Effector memory CD8-positive, alpha-beta T cell (primary cell): ENCODE measurements around the gene USP47.

Experiments
- ATAC-seq: fragments of 150-1000 bp; cut with Tn5 transposase; replicated peaks from 2 replicates; pipeline ENCODE4 v1.10.0; 2021; ENCODE audit warnings: mild to moderate bottlenecking, moderate library complexity
- DNase-seq, 3 experiments: peaks; one replicate each; pipeline ENCODE4 v3.0.0; 2021
- H3K27ac Mint-ChIP-seq, 2 donors: one replicate each; pipeline ENCODE4 v1.8.0; 2022; ENCODE audit warnings: mild to moderate bottlenecking in 2 of 2, mixed read lengths in 2 of 2, moderate library complexity in 2 of 2
- H3K27me3 Mint-ChIP-seq, 2 donors: one replicate each; pipeline ENCODE4 v1.8.0; 2022; ENCODE audit warnings: mixed read lengths in 2 of 2
- H3K36me3 Mint-ChIP-seq: one replicate; pipeline ENCODE4 v1.8.0; 2022; ENCODE audit warnings: mild to moderate bottlenecking, moderate library complexity, mixed read lengths; ENCODE audit not compliant: insufficient read depth
- H3K4me1 Mint-ChIP-seq, 2 donors: one replicate each; pipeline ENCODE4 v1.8.0; 2022; ENCODE audit warnings: low read depth in 2 of 2, mixed read lengths in 2 of 2
- H3K4me3 Mint-ChIP-seq, 2 donors: one replicate each; pipeline ENCODE4 v1.8.0; 2022; ENCODE audit warnings: mild to moderate bottlenecking in 2 of 2, mixed read lengths in 2 of 2, moderate library complexity in 2 of 2
- H3K9me3 Mint-ChIP-seq, 2 donors: one replicate each; pipeline ENCODE4 v1.8.0; 2022; ENCODE audit warnings: mixed read lengths in 2 of 2
- total RNA-seq, 9 experiments: gene quantifications; one replicate each; lab custom pipeline; 2026; lab: John Stamatoyannopoulos, UW

USP47 gene
- total RNA-seq, result 178 to 263 (median 220) reads per million in 9 experiments

GRCh38 chr11:11841723-11842420 is at the start of gene USP47:
Gene USP47 (plus strand): TSS chr11:11841972. CDS start chr11:11842186, 214 bp downstream.
- DNase-seq, result peak; percentile 95 to 96 (median 95)
- Mint-ChIP-seq H3K4me3 (no peak within 1 kb of the TSS), H3K36me3 (peaks cover 8% of the 10 kb centered on the region), H3K4me1 (peaks cover 18 to 24% of the 10 kb centered on the region in 2 donors), H3K27ac (no peak within 1 kb of the TSS), H3K27me3 (peaks cover 12 to 18% of the 10 kb centered on the region in 2 donors), H3K9me3 (no peaks in the 10 kb centered on the region)
- ATAC-seq, result peak; percentile 87

GRCh38 chr11:11793073-11793472 is 48.7 kb upstream of the USP47 start:
- Mint-ChIP-seq H3K4me3 (no peak overlapping the region), H3K27me3 (peaks cover 24 to 32% of the 10 kb centered on the region in 2 donors), H3K27ac (no peak overlapping the region), H3K36me3 (no peaks in the 10 kb centered on the region), H3K9me3 (no peaks in the 10 kb centered on the region), H3K4me1 (no peaks in the 10 kb centered on the region)
- ATAC-seq (no peak), DNase-seq (no peak)

DNA sequence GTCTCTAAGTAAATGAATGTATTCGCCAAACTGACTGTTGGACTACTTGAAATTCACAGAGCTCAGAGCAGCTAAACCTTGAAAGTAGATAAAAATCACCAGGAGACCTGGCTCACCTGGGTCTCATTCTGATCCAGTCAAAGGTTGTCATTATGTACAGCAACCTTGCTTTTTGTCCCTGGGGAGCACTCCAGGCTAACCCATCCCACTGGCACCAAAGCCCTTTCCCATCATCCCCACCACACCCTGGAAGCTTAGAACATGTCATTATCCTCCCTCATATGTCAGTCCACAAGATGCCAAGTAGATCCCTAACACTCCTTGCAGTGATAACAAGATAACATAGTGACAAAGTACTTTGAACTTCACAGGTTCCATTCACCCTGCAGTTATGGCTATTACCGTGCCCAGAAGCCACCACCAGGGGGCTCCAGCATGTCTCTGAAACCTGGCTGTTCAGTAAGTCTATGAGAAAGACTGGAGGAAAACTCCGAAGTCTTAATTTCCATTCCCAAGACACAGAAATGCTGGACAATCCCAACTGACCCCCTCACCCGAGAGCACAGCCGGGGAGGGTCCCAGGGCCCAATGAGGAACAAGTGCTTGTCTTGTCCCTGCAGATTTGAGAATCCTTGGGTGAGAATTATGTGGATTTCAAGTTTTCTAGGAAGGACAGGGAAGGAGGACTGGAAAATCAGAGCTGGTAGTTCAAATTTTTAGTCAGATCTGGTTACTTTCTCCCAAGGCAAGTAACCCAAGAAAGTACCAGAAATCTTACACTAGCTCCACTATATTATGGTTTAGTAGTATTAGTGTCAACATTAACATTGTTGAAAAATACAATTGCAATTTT is 43.0 kb upstream of the USP47 start:
- H3K9me3 Mint-ChIP-seq, result no peaks in the 10 kb centered on the region

DNA sequence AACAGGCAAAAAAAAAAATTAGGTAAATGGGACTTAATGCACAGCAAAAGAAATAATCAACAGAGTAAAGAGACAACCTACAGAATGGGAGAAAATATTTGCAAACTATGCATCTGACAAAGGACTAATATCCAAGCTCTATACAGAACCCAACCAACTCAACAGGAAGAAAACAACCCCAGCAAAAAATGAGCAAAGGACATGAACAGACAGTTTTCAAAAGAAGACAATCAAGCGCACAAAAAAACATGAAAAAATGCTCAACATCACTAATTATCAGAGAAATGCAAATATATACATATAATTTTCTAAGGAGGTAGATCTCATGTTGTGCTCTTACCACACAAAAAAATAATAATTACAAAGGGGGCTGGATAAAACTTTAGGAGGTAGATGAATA is 36.5 kb upstream of the USP47 start:
- Mint-ChIP-seq H3K27ac (no peak overlapping the region), H3K36me3 (no peaks in the 10 kb centered on the region), H3K27me3 (peaks cover 3 to 13% of the 10 kb centered on the region in 2 donors), H3K4me1 (peaks cover 13 to 14% of the 10 kb centered on the region in 2 donors), H3K9me3 (no peaks in the 10 kb centered on the region), H3K4me3 (no peak overlapping the region)
- ATAC-seq (no peak), DNase-seq (no peak)

More for the DNA sequence above, 43.0 kb upstream of the USP47 start:
- no peaks in the 10 kb centered on the region for H3K36me3 Mint-ChIP-seq
- no peaks in the 10 kb centered on the region for H3K4me1 Mint-ChIP-seq
- no peak overlapping the region for H3K27ac Mint-ChIP-seq
- DNase-seq, result peak; percentile 76 to 80 (median 78)
- peak; percentile 91 for ATAC-seq
- peaks cover 24 to 42% of the 10 kb centered on the region in 2 donors for H3K27me3 Mint-ChIP-seq
- H3K4me3 Mint-ChIP-seq, result no peak overlapping the region

DNA sequence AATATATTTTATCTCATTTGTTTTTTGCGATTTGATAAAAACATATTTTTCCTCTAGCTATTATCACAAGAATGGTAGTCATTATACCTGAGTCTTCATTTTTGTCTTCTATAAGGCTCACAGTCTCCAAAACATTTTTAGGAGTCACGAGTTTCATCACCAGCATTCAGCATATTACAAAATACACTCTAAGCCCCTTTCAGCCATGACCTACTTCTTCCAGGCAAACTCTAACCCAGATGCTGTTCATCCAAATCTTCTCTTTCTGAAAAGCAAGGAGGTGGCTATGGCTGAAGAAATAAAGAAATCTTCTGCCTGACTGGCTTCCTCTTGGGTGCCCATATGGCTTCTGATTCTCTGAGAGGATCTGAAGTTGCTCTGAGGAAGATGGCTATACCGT is 35.7 kb upstream of the USP47 start:
- H3K4me1 Mint-ChIP-seq, result peaks cover 13 to 14% of the 10 kb centered on the region in 2 donors
- no peak overlapping the region for H3K4me3 Mint-ChIP-seq
- peaks cover 9 to 13% of the 10 kb centered on the region in 2 donors for H3K27me3 Mint-ChIP-seq

DNA sequence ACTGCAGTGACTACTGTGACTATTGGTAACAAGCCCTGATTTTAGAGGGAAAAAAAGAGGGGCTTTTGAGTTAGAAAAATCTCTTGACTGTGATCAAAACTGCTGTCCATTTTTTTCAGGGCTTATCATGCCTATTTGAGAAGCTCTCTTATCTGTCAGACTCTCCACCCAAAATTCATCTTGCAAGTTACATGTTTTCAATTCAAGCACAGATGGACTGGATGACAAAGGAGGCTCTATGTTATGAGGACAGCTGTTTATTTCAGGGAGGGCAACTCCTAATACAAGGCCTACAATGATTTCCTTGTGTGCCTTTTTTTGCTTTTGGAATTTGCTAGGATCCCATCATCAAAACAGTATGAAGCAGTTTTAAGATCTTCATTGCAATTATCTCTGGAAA is 35.2 kb upstream of the USP47 start:
- no peaks in the 10 kb centered on the region for H3K9me3 Mint-ChIP-seq
- peaks cover 13 to 14% of the 10 kb centered on the region in 2 donors for H3K4me1 Mint-ChIP-seq
- no peak overlapping the region for H3K4me3 Mint-ChIP-seq
- no peaks in the 10 kb centered on the region for H3K36me3 Mint-ChIP-seq
- no peak for ATAC-seq
- H3K27me3 Mint-ChIP-seq, result peaks cover 9 to 13% of the 10 kb centered on the region in 2 donors
- DNase-seq, result no peak
- no peak overlapping the region for H3K27ac Mint-ChIP-seq

More for the DNA sequence above, 35.7 kb upstream of the USP47 start:
- no peak for DNase-seq
- Mint-ChIP-seq H3K9me3 (no peaks in the 10 kb centered on the region), H3K36me3 (no peaks in the 10 kb centered on the region), H3K27ac (no peak overlapping the region)
- no peak for ATAC-seq

DNA sequence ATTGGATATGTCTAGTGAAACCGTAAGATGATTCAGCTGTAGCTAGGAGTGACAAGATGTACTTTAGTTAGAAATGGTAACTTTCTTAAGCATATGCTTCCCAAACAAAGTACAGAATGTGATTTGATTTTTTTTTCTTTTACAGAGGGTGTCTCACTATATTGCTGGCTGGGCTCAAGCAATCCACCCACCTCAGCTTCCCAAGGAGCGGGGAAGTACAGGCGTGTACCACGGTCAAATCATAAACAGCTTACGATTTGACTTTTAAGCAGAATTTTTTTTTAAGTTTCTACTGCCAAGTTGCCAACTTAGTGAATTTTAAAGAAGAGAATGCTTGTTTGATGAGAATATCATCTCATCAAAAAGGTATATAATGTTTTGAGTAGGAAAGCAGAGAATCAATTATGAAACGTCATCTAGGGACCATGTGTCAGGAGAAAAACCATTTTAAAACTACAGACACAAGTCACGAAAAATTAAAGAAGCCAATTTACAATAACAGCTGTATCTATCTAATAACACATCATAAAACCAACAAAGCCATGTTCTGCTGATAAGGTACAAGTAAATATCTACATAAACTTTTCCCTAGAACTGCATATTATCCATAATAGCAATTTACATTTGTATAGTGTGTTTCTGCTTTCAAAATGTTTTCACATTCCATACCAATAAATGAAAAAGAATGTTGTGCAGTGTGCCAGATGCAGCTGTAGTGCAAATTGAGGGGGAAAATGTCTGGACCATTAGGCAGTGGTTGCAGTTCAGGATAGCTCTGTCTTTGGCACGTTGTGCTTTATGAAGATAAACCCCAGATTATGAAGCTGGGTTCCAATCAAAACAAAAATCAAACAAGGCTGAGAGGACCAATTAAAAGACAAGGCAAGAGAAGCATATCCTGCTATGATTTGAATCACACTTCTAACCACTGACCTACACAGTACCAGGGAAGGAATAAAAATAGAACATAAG is 33.7 kb upstream of the USP47 start:
- DNase-seq (no peak), ATAC-seq (peak; percentile 53)
- H3K4me1 Mint-ChIP-seq, result peaks cover 13 to 14% of the 10 kb centered on the region in 2 donors
- no peaks in the 10 kb centered on the region for H3K9me3 Mint-ChIP-seq
- H3K27ac Mint-ChIP-seq, result no peak overlapping the region
- no peaks in the 10 kb centered on the region for H3K36me3 Mint-ChIP-seq
- peak overlapping the region in 1 of 2 donors; percentile 43 for H3K4me3 Mint-ChIP-seq
- peaks cover 6 to 9% of the 10 kb centered on the region in 2 donors for H3K27me3 Mint-ChIP-seq

GRCh38 chr11:11808992-11809615 is 32.7 kb upstream of the USP47 start:
- DNase-seq (no peak), ATAC-seq (peak; percentile 43)
- Mint-ChIP-seq H3K36me3 (no peaks in the 10 kb centered on the region), H3K4me3 (peak overlapping the region in 1 of 2 donors; percentile 43), H3K4me1 (peaks cover 13 to 14% of the 10 kb centered on the region in 2 donors), H3K27me3 (peaks cover 0 to 9% of the 10 kb centered on the region in 2 donors), H3K27ac (peak overlapping the region in 1 of 2 donors; percentile 35), H3K9me3 (no peaks in the 10 kb centered on the region)

DNA sequence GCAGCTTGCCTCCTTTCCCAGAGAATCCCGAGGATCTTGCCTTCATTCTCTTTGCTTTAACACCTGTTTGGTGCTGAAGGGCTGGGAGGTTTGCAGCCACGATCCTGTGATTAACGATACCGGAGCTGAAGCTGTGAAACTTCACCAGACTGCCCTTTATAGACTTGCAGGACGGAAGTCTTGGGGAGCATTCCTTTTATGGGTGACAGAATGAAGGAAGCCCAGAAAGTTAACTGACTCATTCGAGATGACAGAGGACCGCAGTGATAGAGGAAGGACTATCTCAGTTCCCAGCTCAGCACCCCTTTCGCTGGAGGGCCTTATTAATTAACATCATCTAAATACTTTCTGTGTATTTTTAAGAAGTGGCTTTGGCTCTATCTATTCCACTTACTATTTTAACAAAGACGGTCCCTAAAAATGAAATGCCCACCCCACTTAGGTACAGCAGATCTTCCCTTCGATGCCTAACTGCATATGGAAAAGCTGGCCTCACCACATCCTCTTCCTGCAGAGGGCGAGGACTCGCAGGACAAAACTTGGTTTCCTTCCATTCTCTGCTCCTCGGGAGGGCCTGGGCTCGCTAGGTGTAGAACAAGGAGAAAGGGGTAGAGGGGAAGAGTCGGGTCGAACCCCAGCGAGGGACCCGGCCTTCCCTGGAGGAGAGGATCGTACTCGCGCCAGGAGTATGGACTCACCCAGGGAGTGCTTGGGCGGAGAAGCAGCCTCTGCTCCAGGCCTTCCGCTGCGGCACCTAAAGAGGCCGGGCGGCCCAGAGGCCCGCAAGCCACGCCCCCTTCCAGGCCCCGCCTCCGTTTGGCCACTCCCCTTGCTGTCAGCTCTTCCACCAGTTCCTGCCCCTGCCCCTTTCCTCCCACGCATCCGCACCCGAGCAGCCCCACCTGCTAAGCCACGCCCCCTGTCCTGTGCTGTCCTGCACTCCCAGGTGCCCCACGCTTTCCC is 30.7 kb upstream of the USP47 start:
- Mint-ChIP-seq H3K4me1 (peaks cover 13 to 14% of the 10 kb centered on the region in 2 donors), H3K27me3 (peaks cover 0 to 9% of the 10 kb centered on the region in 2 donors), H3K9me3 (no peaks in the 10 kb centered on the region), H3K4me3 (no peak overlapping the region), H3K27ac (no peak overlapping the region), H3K36me3 (no peaks in the 10 kb centered on the region)
- ATAC-seq (no peak), DNase-seq (no peak)

DNA sequence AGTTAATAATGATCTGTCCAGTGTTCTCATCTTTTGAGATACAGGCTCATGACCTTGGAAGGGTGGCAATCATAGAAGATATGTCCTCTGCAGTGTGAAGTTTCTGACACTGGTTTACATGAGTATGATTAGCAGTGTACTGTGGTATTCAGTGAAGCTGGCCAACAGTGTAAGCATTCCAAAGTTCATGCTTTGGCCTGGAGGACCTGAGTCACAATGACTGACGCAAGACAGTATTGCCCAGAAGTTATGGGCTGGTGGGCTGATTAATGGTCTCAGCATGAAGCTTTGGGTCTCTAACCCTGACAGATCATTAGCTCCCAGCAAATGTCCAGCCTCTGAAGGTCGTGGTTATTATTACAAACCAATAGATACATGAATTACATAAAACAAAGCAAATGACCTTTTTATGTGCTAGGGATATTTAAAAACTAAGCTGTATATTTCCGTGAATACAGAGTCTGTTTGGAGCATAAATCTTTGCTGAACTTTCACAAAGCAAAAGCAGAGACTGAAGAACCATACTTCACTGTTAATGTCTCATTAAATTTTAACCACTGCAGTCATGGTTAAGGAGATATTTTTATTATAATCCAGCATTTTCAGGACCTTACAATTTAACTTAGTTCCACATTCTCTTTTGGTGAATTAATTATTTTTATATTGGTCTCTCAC is 28.3 kb upstream of the USP47 start:
- Mint-ChIP-seq H3K9me3 (no peaks in the 10 kb centered on the region), H3K27ac (no peak overlapping the region), H3K4me3 (no peak overlapping the region), H3K36me3 (no peaks in the 10 kb centered on the region), H3K4me1 (peaks cover 9 to 12% of the 10 kb centered on the region in 2 donors), H3K27me3 (peaks cover 16 to 26% of the 10 kb centered on the region in 2 donors)
- ATAC-seq (no peak), DNase-seq (no peak)
